ENCODE results near the gene HEATR5B. TPM values are rescaled to one million over a fixed set of nuclear protein-coding genes. Genes with fewer than 3 reads are reported as not detected.

The HEATR5B gene
- polyA plus RNA-seq, 1 experiment, result 17.8 TPM

DNA sequence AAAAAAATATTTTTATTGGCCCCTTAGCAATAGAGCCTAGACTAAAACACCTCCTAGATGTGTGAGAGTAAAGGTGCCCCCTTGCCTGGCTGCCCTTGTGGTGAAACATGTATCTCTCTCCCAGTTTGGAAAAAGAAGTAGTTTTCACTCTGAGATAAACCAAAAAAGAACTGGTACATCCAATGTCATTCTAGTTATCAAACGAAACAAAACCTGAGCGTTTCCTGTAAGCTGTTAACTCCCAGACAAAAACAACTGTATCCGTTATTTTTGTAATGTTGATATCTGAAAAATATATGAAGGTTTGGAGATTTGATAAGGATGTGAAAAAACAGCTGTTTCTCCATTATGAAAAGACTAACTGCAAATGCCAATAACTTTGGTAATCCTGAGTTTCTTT lies 24.3 kb downstream of the HEATR5B start:
- no peak overlapping the region for H3K27ac ChIP-seq (ENCODE audit: low read depth, low read length)
- TF ChIP-seq, protein P1, sequence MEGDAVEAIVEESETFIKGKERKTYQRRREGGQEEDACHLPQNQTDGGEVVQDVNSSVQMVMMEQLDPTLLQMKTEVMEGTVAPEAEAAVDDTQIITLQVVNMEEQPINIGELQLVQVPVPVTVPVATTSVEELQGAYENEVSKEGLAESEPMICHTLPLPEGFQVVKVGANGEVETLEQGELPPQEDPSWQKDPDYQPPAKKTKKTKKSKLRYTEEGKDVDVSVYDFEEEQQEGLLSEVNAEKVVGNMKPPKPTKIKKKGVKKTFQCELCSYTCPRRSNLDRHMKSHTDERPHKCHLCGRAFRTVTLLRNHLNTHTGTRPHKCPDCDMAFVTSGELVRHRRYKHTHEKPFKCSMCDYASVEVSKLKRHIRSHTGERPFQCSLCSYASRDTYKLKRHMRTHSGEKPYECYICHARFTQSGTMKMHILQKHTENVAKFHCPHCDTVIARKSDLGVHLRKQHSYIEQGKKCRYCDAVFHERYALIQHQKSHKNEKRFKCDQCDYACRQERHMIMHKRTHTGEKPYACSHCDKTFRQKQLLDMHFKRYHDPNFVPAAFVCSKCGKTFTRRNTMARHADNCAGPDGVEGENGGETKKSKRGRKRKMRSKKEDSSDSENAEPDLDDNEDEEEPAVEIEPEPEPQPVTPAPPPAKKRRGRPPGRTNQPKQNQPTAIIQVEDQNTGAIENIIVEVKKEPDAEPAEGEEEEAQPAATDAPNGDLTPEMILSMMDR (IDR thresholded peaks at IDR 0.05; ENCODE audit: low read depth, low read length), result no peak
- H3K4me3 ChIP-seq (ENCODE audit: low read depth, low read length), result no peak overlapping the region
- POLR2A ChIA-PET, result interaction anchor here (0.7 kb wide), 1 partner anchor 21 kb away, joined by 10 read pairs; no protein-coding TSS in a partner anchor
- no peaks in the 10 kb centered on the region for H3K9me3 ChIP-seq (ENCODE audit: control insufficient read depth, insufficient read depth, low read length)
- CTCF ChIA-PET, result interaction anchor here (0.6 to 0.7 kb wide), 2 partner anchors 1215 to 1522 kb away, joined by 3 read pairs; no protein-coding TSS in a partner anchor
- DNase-seq (ENCODE audit: low read depth, low spot score), result no peak
- H3K27me3 ChIP-seq (ENCODE audit: control insufficient read depth, insufficient read depth, low read length), result no peaks in the 10 kb centered on the region

DNA sequence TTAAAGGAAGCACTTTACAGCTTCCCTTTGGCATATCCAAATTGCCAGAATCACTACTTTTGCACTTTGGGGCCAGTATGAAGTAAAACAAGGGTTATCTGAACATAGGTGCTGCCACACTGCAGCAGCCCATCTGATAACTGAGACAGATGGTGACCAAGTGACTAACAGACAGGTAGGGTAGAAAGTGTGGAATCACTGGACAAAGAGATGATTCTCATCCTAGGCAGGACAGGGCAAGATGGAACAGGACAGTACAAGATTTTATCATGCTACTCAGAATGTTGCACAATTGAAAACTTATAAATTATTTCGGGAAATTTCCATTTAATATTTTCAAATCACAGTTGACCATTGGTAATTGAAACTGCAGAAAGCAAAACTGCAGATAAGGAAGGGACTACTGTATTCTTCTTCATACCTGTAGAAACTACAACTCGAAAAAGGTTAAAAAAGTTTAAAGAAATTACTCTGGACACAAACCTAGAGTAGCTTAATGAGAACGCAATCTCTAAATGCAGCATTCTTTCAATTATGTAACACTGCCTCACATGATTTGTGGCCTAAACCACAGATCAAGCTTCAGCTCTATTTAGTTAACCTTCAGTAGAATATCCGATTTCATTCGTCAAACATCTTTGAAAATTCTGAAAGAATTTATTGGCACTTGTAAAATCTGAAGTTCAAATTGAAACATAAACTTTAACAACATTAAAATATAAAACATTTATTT lies 31.4 kb downstream of the HEATR5B start:
- CTCF ChIA-PET, result interaction anchor here (0.6 kb wide), 1 partner anchor 17 kb away, joined by 3 read pairs; no protein-coding TSS in a partner anchor
- TF ChIP-seq, protein P1 (IDR thresholded peaks at IDR 0.05; ENCODE audit: low read depth, low read length), result no peak
- Histone ChIP-seq H3K9me3 (ENCODE audit: control insufficient read depth, insufficient read depth, low read length) (no peaks in the 10 kb centered on the region), H3K27ac (ENCODE audit: low read depth, low read length) (no peak overlapping the region), H3K4me3 (ENCODE audit: low read depth, low read length) (no peak overlapping the region), H3K27me3 (ENCODE audit: control insufficient read depth, insufficient read depth, low read length) (no peaks in the 10 kb centered on the region)
- no peak for DNase-seq (ENCODE audit: low read depth, low spot score)
- POLR2A ChIA-PET, result interaction anchor here (0.9 kb wide), 1 partner anchor 10 kb away, joined by 3 read pairs; no protein-coding TSS in a partner anchor

DNA sequence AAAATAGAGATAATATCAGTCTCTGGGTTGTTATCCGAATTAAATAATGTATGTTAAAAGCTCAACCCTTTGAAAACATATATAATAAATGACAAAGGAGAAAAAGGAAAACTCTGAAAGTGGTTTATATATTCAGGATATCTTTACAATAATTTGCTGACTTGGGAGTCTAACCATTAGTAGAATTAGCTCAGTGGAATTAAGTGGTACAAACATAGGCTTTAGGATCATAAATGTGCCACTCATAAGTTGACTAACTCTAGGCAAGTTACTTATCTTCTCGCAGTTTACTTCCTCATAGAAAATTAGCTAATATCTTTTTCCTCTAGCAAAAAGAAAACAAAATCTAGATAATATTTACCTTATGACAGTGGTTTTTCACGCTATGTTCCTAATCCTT lies 44.6 kb downstream of the HEATR5B start:
- H3K27me3 ChIP-seq (ENCODE audit: control insufficient read depth, insufficient read depth, low read length), result no peaks in the 10 kb centered on the region
- CTCF ChIA-PET, result no interaction called here
- DNase-seq (ENCODE audit: low read depth, low spot score), result no peak
- no peak overlapping the region for H3K4me3 ChIP-seq (ENCODE audit: low read depth, low read length)
- POLR2A ChIA-PET, result interaction anchor here (0.6 kb wide), 1 partner anchor 20 kb away, joined by 10 read pairs; no protein-coding TSS in a partner anchor
- H3K9me3 ChIP-seq (ENCODE audit: control insufficient read depth, insufficient read depth, low read length), result no peaks in the 10 kb centered on the region
- H3K27ac ChIP-seq (ENCODE audit: low read depth, low read length), result no peak overlapping the region
- TF ChIP-seq, protein P1 (IDR thresholded peaks at IDR 0.05; ENCODE audit: low read depth, low read length), result no peak

DNA sequence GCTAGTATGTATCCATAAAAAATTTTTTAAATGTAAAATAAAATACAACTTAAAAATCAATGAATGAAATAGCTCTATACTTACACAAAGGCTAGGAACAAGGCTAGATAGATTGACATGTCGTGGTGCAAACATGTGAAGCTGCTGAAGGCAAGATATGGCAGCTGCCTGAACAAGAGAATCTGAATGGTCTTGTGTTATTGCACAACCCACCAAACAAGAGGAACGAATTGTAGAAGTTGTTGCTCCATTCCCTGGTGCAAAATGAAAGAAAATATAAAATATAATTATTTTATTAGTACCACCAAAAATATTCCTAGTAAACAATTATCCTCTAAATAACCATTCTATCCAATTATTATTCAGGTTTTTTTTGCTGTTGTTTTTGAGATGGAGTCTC lies 46.4 kb downstream of the HEATR5B start:
- Histone ChIP-seq H3K9me3 (ENCODE audit: control insufficient read depth, insufficient read depth, low read length) (no peaks in the 10 kb centered on the region), H3K27me3 (ENCODE audit: control insufficient read depth, insufficient read depth, low read length) (no peaks in the 10 kb centered on the region), H3K4me3 (ENCODE audit: low read depth, low read length) (no peak overlapping the region), H3K27ac (ENCODE audit: low read depth, low read length) (no peak overlapping the region)
- DNase-seq (ENCODE audit: low read depth, low spot score), result no peak
- CTCF ChIA-PET, result no interaction called here
- TF ChIP-seq, protein P1 (IDR thresholded peaks at IDR 0.05; ENCODE audit: low read depth, low read length), result no peak
- POLR2A ChIA-PET, result no interaction called here

DNA sequence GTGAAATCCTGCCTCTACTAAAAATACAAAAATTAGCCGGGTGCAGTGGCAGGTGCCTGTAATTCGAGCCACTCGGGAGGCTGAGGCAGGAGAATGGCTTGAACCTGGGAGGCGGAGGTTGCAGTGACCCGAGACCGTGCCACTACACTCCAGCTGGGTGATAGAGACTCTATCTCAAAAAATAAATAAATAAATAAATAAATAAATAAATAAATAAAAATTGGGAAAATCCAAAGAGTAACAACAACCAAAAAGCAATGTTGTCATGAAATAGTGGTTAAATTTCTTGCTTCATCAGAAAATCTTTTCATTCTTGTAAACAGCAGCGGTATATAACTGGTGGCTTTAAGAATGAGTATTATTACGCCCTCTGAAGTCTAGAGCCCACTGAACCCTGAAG lies 54.4 kb downstream of the HEATR5B start:
- POLR2A ChIA-PET, result no interaction called here
- CTCF ChIA-PET, result no interaction called here
- no peak overlapping the region for H3K4me3 ChIP-seq (ENCODE audit: low read depth, low read length)
- no peak overlapping the region for H3K27ac ChIP-seq (ENCODE audit: low read depth, low read length)
- TF ChIP-seq, protein P1 (IDR thresholded peaks at IDR 0.05; ENCODE audit: low read depth, low read length), result no peak
- H3K9me3 ChIP-seq (ENCODE audit: control insufficient read depth, insufficient read depth, low read length), result no peaks in the 10 kb centered on the region
- no peak for DNase-seq (ENCODE audit: low read depth, low spot score)
- H3K27me3 ChIP-seq (ENCODE audit: control insufficient read depth, insufficient read depth, low read length), result no peaks in the 10 kb centered on the region

Data from AG04450 (cell line).